H1 (cell line): ENCODE data around the gene SLC7A11. TPM values are rescaled to one million over a fixed set of nuclear protein-coding genes. Genes with fewer than 3 reads are reported as not detected.

Source experiments
- CHD2 ChIP-seq: IDR thresholded peaks from 2 replicates; pipeline ENCODE4 v1.6.1; 2012; ENCODE audit warnings: low read length, improper control_type of control experiment
- CHD7 ChIP-seq: fragments of 300-600 bp; sonication (generic); IDR thresholded peaks from 2 replicates; pipeline ENCODE4 v1.7.1; 2012; ENCODE audit warnings: low read length, moderate library complexity, mild to moderate bottlenecking, inconsistent platforms; ENCODE audit not compliant: insufficient replicate concordance
- CTCF ChIP-seq, 3 experiments: IDR thresholded peaks; 1 replicate in 2 of 3; 2 replicates in 1 of 3; pipeline versions ENCODE4 v1.5.1 to v1.6.1; 2011; ENCODE audit warnings: low read length in 3 of 3, mild to moderate bottlenecking in 3 of 3, inconsistent platforms in 2 of 3, low read depth in 1 of 3, moderate library complexity in 1 of 3; ENCODE audit not compliant: insufficient read depth in 1 of 3; ENCODE audit errors: control extremely low read depth in 1 of 3
- EP300 ChIP-seq, 2 experiments: IDR thresholded peaks; 1 replicate in 1 of 2; 2 replicates in 1 of 2; pipeline ENCODE4 v1.6.1; 2011 to 2012; ENCODE audit warnings: low read depth in 2 of 2, low read length in 2 of 2, mild to moderate bottlenecking in 2 of 2, borderline replicate concordance in 1 of 2, inconsistent platforms in 1 of 2, moderate library complexity in 1 of 2
- EZH2 ChIP-seq: fragments of 200-600 bp; sonication (generic); IDR thresholded peaks from 2 replicates; pipeline ENCODE4 v1.7.1; 2012; ENCODE audit warnings: low read depth, mild to moderate bottlenecking, moderate library complexity, low read length, inconsistent platforms; ENCODE audit not compliant: severe bottlenecking
- MAFK ChIP-seq: IDR thresholded peaks from 2 replicates; pipeline ENCODE4 v1.6.1; 2012; ENCODE audit warnings: low read depth, mild to moderate bottlenecking, improper control_type of control experiment, low read length
- TAF7 ChIP-seq: optimal IDR thresholded peaks from 2 replicates; pipeline ENCODE3; 2011; ENCODE audit warnings: low read depth, mild to moderate bottlenecking, inconsistent platforms, low read length, moderate library complexity, borderline replicate concordance
- polyA plus RNA-seq, 7 experiments: library from polyadenylated mRNA; depleted of rRNA in 3 of 7; stranded (reverse) in 5 of 7; unstranded in 2 of 7; fragments of >200 nt in 5 of 7; fragments of 200-250 nt in 2 of 7; gene quantifications; 1 replicate in 5 of 7; 2 replicates in 1 of 7; 4 replicates in 1 of 7; pipeline versions ENCODE4 v1.2.1 to v1.2.3, GENCODE V29; 2011 to 2013; ENCODE audit warnings: missing spikeins in 2 of 7, mixed read lengths in 2 of 7
- total RNA-seq: library from RNA; stranded (reverse); fragmentation: NEBNext Ultra II Directional; extraction: Animal tissue kit (Norgen Biotek cat#: 25700); gene quantifications from 2 replicates; pipeline ENCODE4 v1.2.1, GENCODE V29; 2021

The SLC7A11 gene
- total and polyA plus RNA-seq, 2 of the 8 experiments (the other 6 are each of a cell fraction or from before 2014, with no cell fraction given), result 6.6 to 17.0 TPM

GRCh38 chr4:138242076-138242833 is at the start of gene SLC7A11 (continued):
- no peak for TF ChIP-seq CTCF (IDR thresholded peaks at IDR 0.05; ENCODE audit: control extremely low read depth in 1 of 3, insufficient read depth in 1 of 3, low read depth in 1 of 3, low read length in 3 of 3)
- TF ChIP-seq TAF7, result peak; percentile 90
- TF ChIP-seq MAFK, result peak; percentile 98
- TF ChIP-seq EP300 (IDR thresholded peaks at IDR 0.05; ENCODE audit: borderline replicate concordance in 1 of 2, low read depth in 2 of 2, low read length in 2 of 2), result peak in 1 of 2 experiments; percentile 92; a peak in 2 of 3 replicates
- no peak for TF ChIP-seq EZH2
- peak; percentile 13 for TF ChIP-seq CHD7
- TF ChIP-seq CHD2, result no peak
